ENCODE measurements around the gene SCO2.
A peak's percentile ranks its signal among the peaks of the same experiment; 100 is the strongest.

The SCO2 gene

GRCh38 chr22:50474710-50475651 lies 50.4 kb downstream of the SCO2 start, which contains the start of gene SBF1:
Gene SBF1 (minus strand): TSS chr22:50475035. CDS start chr22:50474840, 195 bp downstream.
- DNase-seq: peak; percentile 92

GRCh38 chr22:50473855-50474671 lies 51.3 kb downstream of the SCO2 start:
- peak; percentile 47 for DNase-seq
